HG03196 (cell line): Measurements from ENCODE around the gene IGFBP3.

Source experiments
- ATAC-seq: cut with Tn5 transposase; IDR thresholded peaks from one replicate; pipeline ENCODE4 v1.9.1; 2021; ENCODE audit not compliant: unreplicated experiment

IGFBP3 gene

GRCh38 chr7:45893374-45893995, 27.6 kb downstream of the IGFBP3 start:
- no peak for ATAC-seq

GRCh38 chr7:45892407-45893035, 28.6 kb downstream of the IGFBP3 start:
- no peak for ATAC-seq

- no peak for ATAC-seq
Observed at GRCh38 chr7:45891462-45892402, 29.3 kb downstream of the IGFBP3 start.

- no peak for ATAC-seq
Observed at GRCh38 chr7:45890902-45891461, 30.1 kb downstream of the IGFBP3 start.

- ATAC-seq: no peak
Observed at GRCh38 chr7:45890125-45890901, 30.8 kb downstream of the IGFBP3 start.

- no peak for ATAC-seq
Observed at GRCh38 chr7:45889367-45890067, 31.6 kb downstream of the IGFBP3 start.

GRCh38 chr7:45888993-45889366, 32.1 kb downstream of the IGFBP3 start:
- no peak for ATAC-seq

- ATAC-seq: no peak
Observed at GRCh38 chr7:45888185-45888992, 32.7 kb downstream of the IGFBP3 start, which contains the start of gene IGFBP1. Gene IGFBP1, plus strand, starts transcription at chr7:45888488. Its CDS starts 165 bp downstream, at chr7:45888653.

- no peak for ATAC-seq
Observed at GRCh38 chr7:45886931-45887667, 34.0 kb downstream of the IGFBP3 start.

GRCh38 chr7:45885264-45885882, 35.7 kb downstream of the IGFBP3 start:
- ATAC-seq: no peak

GRCh38 chr7:45884136-45884535, 36.9 kb downstream of the IGFBP3 start:
- ATAC-seq: no peak

- no peak for ATAC-seq
Observed at GRCh38 chr7:45882465-45882810, 38.6 kb downstream of the IGFBP3 start.

- no peak for ATAC-seq
Observed at GRCh38 chr7:45881759-45882464, 39.2 kb downstream of the IGFBP3 start.

- no peak for ATAC-seq
Observed at GRCh38 chr7:45881280-45881758, 39.8 kb downstream of the IGFBP3 start.

GRCh38 chr7:45880433-45880860, 40.6 kb downstream of the IGFBP3 start:
- ATAC-seq: no peak

GRCh38 chr7:45878457-45879144, 42.5 kb downstream of the IGFBP3 start:
- no peak for ATAC-seq

GRCh38 chr7:45876519-45876918, 44.6 kb downstream of the IGFBP3 start:
- ATAC-seq: no peak
